Glutamatergic neuron (in vitro differentiated cells): ENCODE measurements around the gene FBXO46. TPM values are rescaled to one million over a fixed set of nuclear protein-coding genes. Genes with fewer than 3 reads are reported as not detected.

Experiments
- DNase-seq: peaks from one replicate; pipeline ENCODE4 v3.0.0; 2022
- H3K27ac Mint-ChIP-seq: one replicate; pipeline ENCODE4 v1.8.0; 2020; ENCODE audit warnings: mild to moderate bottlenecking, mixed read lengths, inconsistent platforms; ENCODE audit not compliant: unreplicated experiment
- H3K27me3 Mint-ChIP-seq: one replicate; pipeline ENCODE4 v1.8.0; 2020; ENCODE audit warnings: mild to moderate bottlenecking, moderate library complexity, mixed read lengths, inconsistent platforms; ENCODE audit not compliant: unreplicated experiment
- H3K36me3 Mint-ChIP-seq: one replicate; pipeline ENCODE4 v1.8.0; 2020; ENCODE audit warnings: mild to moderate bottlenecking, mixed read lengths, inconsistent platforms; ENCODE audit not compliant: unreplicated experiment
- H3K4me1 Mint-ChIP-seq: one replicate; pipeline ENCODE4 v1.8.0; 2020; ENCODE audit warnings: mild to moderate bottlenecking, low read depth, mixed read lengths, inconsistent platforms; ENCODE audit not compliant: unreplicated experiment
- H3K4me3 Mint-ChIP-seq: one replicate; pipeline ENCODE4 v1.8.0; 2020; ENCODE audit warnings: mild to moderate bottlenecking, mixed read lengths, inconsistent platforms; ENCODE audit not compliant: unreplicated experiment
- H3K9me3 Mint-ChIP-seq: one replicate; pipeline ENCODE4 v1.8.0; 2020; ENCODE audit warnings: mild to moderate bottlenecking, moderate library complexity, mixed read lengths, inconsistent platforms; ENCODE audit not compliant: unreplicated experiment
- CTCF ChIP-seq: fragments of 200-600 bp; sonication (generic); IDR thresholded peaks from one replicate; pipeline ENCODE4 v1.5.0; 2021; ENCODE audit not compliant: partially characterized antibody, unreplicated experiment
- total RNA-seq: library from RNA; stranded (reverse); fragmentation: NEBNext Ultra II Directional; extraction: Animal tissue kit (Norgen Biotek cat#: 25700); gene quantifications from one replicate; pipeline ENCODE4 v1.2.1, GENCODE V29; 2021; ENCODE audit not compliant: unreplicated experiment

Gene FBXO46
- total RNA-seq, 1 donor from 2014 or later, result 20.4 TPM

GRCh38 chr19:45762870-45763631 is 32.4 kb upstream of the FBXO46 start:
- no peak for DNase-seq
- no peak overlapping the region for H3K4me3 Mint-ChIP-seq
- no peak overlapping the region for H3K27ac Mint-ChIP-seq
- TF ChIP-seq CTCF, result no peak
- peaks cover 3% of the 10 kb centered on the region for H3K4me1 Mint-ChIP-seq
- peaks cover 5% of the 10 kb centered on the region for H3K27me3 Mint-ChIP-seq
- H3K9me3 Mint-ChIP-seq, result no peaks in the 10 kb centered on the region
- H3K36me3 Mint-ChIP-seq, result no peaks in the 10 kb centered on the region

GRCh38 chr19:45761714-45762113 is 31.0 kb upstream of the FBXO46 start:
- Mint-ChIP-seq H3K4me1 (peaks cover 3% of the 10 kb centered on the region), H3K27me3 (peaks cover 5% of the 10 kb centered on the region), H3K36me3 (no peaks in the 10 kb centered on the region), H3K27ac (no peak overlapping the region), H3K9me3 (no peaks in the 10 kb centered on the region), H3K4me3 (no peak overlapping the region)
- TF ChIP-seq CTCF, result no peak
- DNase-seq, result no peak

DNA sequence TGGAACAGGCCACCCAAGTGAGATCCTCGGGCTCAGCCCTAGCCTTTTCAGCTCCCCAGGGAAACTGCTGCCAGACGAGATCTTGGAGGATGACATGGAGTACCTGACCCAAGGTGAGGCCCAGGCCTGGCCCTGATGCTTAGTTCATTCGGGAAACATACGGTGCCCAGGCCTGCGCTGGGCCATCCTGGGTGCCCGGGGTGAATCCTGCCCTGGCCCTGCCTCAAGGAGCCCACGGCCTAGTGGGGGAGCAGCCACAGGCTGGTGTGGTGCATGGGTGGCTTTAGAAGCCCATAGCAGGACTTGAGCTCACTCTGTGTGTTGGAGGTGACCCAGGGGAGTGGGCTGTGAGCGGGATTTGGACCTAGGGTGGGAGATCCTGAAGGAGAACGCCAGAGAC is 28.2 kb upstream of the FBXO46 start:
- Mint-ChIP-seq H3K4me1 (no peaks in the 10 kb centered on the region), H3K27me3 (peaks cover 2% of the 10 kb centered on the region), H3K9me3 (no peaks in the 10 kb centered on the region), H3K4me3 (no peak overlapping the region), H3K27ac (no peak overlapping the region), H3K36me3 (no peaks in the 10 kb centered on the region)
- no peak for DNase-seq
- no peak for TF ChIP-seq CTCF

GRCh38 chr19:45757695-45758094 is 27.0 kb upstream of the FBXO46 start:
- H3K4me1 Mint-ChIP-seq, result peaks cover 1% of the 10 kb centered on the region
- no peaks in the 10 kb centered on the region for H3K36me3 Mint-ChIP-seq
- DNase-seq, result no peak
- no peak overlapping the region for H3K27ac Mint-ChIP-seq
- H3K9me3 Mint-ChIP-seq, result no peaks in the 10 kb centered on the region
- peaks cover 2% of the 10 kb centered on the region for H3K27me3 Mint-ChIP-seq
- no peak for TF ChIP-seq CTCF
- no peak overlapping the region for H3K4me3 Mint-ChIP-seq

DNA sequence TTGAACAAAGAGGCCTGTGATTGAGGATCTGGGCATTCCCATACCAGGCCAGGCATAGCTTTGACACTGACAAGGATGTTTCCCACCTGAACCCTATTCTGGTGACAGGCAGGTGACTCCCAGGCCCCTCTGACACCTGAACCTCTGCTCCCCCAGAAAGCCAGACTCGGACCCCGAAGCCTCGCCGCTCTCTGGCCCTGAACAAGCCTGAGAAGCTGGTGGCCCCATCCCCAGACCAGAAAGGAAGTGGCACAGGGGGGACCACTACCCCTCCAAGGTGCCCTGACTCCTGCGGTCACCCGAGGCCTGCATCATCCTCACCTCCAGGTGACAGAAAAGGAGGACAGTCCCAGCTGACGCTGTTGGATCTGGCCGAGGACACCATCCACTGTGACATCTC is 23.6 kb upstream of the FBXO46 start:
- Mint-ChIP-seq H3K9me3 (no peaks in the 10 kb centered on the region), H3K27me3 (peaks cover 3% of the 10 kb centered on the region), H3K36me3 (no peaks in the 10 kb centered on the region), H3K4me1 (peaks cover 1% of the 10 kb centered on the region), H3K27ac (no peak overlapping the region), H3K4me3 (no peak overlapping the region)
- no peak for DNase-seq
- no peak for TF ChIP-seq CTCF
